Stimulated activated CD8-positive, alpha-beta memory T cell treated with anti-CD3 and anti-CD28 coated beads, Interleukin-12 subunit alpha, Interleukin-12 subunit beta, amount 100 ng/mL, for 1 hour (primary cell): ENCODE measurements around the gene NTM.
"Not testable (repeated sequence)": the region's sequence is repeated elsewhere in the genome, so short reads cannot be mapped to it uniquely, and the experiment has no call there.

ENCODE experiments used
- DNase-seq: peaks from one replicate; pipeline ENCODE4 v3.0.0-alpha.2; 2020; ENCODE audit warnings: low read depth

Gene NTM

DNA sequence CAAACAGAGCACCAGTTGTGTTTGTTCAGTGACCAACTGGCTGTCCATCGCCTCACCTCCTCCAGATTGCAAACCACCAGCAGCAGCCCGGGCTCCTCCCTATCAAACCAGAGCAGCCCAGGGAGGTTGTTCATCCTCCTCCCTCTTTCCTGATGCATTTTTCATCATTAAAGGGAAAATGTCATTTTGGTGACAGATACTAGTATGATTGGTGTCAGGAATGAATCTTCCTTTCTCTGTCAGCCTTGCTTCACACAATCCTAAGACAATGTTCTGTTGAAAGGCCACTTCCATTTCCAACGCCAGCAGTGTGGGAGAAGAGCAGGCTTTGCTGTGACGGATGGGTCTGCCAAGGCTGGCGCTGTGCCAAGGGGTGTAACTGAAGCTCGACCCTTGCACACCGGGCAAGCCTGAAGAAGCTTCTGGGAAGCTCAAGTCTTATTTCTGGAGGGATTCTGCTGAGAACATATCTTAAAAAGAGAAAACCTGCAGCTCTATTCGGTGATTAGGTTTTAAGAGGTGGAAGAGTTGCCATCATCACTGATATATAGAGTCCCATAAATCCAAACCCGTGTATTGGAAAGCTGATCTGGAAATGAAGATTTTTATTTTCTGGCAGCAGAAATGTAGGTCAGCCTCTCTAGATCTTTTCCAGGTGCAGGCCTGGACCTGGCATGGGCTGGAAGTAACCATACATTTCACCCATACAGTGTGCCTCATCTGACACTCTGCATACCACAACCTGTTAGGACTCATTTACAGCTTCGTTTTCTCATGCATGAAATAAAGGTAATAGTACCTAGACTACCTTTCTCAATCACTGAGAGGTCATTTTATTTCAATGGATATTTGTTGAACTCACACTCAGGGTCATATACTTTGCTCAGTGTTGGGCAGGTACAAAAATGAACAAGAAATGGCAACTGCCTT is 524.5 kb downstream of the NTM start:
- no peak for DNase-seq

DNA sequence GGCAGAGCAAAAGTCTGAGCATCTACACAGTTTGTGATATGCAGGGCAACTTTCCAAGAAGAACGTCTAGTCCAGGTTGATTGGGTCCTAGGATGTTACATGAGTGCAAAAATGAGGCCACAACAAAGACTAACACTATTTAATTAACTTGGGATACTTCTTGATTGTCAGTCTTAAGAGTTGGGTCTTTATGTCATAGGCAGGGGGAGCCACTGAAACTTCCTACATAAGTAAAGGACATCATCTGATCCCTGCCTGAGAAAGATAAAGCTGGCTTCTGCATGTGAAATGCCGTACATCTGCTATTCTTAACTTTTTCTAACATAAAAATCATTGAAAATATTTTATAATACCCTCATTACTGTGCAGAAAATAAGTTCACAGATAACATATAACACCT is 525.5 kb downstream of the NTM start:
- DNase-seq, result no peak

DNA sequence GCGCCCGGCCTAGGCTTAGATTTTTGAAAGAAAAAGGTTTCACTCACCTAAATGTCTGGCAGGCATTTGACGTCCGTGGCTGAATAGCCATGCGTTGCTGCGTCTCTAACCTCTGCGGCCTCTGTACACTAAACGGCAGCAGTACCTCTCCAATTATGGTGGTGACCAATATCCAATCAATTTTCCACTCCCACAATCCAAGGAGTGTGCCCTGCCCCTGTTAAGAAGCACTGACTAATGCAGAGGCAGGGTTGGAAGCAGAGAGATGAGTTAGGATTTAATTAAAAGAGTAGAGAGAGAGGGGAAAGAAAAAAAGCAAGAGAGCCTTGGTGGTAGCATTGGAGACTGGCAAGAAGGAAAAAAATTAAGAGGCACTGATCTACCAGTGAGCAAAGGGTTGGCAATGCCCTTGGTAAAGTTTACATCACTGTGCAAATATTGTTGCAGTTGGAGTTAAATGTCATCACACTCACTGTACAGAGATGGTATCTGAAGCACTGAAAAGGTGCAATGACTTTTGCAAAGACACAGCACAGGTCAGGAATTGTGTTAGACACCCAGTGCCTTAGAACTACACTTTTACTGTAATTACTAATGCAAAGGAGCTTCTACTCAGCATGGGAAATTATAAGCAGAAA is 526.7 kb downstream of the NTM start:
- DNase-seq, result no peak

- DNase-seq, result no peak
Measured at GRCh38 chr11:131897956-131898355, 527.5 kb downstream of the NTM start.

- no peak for DNase-seq
Measured at GRCh38 chr11:131898949-131899348, 528.5 kb downstream of the NTM start.

DNA sequence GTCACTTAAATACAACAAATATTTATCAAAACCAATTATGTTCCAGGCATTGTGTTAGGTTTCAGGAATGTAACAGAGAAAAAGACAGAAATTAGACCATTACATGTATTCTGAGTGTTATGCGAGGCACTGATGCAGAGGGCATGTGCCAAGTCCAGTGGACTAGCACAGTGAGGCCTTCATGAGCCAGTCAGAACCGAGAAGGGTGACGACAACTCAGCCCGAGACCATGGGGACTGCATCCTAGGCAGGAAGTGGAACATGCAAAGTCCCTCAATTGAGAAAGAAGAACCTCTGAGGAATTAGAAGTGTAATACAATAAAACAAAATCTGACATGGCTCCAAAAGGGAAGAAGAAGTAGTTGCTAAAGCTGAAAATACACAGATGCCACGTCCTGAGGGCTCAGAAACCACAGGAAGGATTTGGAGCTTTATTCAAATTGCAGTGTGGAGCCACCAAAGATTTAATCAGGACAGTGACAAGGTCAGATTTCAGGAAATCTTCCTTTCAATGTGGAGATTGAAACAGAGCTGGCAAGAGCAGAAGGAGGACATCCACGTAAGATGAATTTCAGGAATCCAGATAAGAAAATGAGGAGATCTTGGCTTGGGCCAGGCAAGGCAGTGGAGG is 529.6 kb downstream of the NTM start:
- DNase-seq, result no peak

GRCh38 chr11:131902421-131902820 is 532.0 kb downstream of the NTM start:
- no peak for DNase-seq

GRCh38 chr11:131903074-131903473 is 532.7 kb downstream of the NTM start:
- DNase-seq, result no peak

- no peak for DNase-seq
Measured at GRCh38 chr11:131904756-131905155, 534.3 kb downstream of the NTM start.

GRCh38 chr11:131906963-131907362 is 536.5 kb downstream of the NTM start:
- no peak for DNase-seq

DNA sequence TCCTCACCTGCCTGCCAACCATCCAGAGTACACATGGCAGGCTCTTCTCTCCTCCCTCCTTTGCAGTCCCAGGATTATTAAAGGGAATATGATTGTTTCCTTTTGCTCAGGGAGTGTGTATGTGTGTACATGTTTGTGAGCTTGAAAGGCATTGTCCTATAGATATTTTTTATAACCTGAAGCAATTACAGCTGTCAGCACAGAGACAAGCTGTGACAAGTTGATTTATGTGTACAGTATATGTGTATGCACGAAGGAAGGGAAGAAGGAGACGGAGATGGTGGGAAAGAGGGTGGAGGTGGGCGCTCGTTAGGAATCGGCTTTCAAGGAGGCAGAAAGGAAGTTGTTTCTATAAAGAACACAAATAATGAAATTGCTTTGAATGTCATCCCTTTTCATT is 537.0 kb downstream of the NTM start:
- no peak for DNase-seq

DNA sequence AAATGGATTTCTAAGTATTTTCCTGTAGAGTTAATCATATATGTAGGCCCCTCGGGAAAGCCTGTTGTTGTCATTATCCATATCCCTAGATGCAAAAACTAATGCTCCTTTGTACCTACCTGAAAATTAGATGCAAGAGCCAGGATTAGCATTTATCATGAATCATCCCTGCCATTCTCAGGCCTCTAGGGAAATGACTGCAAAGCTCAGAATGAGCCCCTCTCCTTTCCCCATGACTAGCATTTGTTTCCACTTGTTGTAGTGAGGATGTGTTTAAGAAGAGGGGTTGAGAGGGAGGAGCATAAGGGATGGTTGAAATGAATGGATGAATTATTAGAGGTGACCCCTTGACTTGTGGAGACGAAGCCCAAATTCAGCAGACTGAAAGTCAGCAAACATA is 537.9 kb downstream of the NTM start:
- DNase-seq, result no peak

DNA sequence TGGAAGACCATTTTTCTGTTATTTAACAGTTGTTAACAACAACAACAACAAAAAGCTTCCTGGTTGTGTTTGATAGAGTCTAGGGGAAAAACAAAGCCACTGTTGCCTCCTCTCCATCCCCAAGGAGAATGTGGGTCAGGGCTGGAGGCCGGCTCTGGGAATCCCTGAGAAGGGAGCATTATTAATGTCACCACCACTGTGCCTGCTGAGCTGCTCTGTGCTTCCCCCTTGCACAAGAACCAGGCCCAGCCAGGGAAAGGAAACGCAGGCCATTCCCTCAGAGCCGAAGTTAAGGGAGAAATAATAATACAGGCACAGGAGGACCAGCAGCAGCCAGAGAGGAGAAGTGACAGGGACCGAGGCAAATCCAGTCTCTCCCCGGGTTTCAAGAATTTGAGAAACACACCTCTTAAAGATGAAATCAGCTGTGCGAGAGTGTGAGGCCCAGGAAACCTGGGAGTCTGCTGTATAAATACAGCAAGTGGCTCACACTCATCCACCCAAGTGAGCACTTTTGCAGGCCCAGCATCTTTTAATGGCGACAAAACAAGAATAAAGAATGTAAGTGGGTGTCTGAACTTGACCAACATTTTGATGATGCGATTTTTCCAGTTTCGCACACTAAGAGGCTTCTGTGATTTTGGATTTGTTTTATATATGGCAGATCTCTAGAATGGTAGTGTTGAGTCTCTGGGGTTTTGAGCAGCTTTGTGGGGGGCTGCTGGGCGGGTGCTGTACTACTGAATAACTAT is 539.2 kb downstream of the NTM start:
- DNase-seq, result no peak

DNA sequence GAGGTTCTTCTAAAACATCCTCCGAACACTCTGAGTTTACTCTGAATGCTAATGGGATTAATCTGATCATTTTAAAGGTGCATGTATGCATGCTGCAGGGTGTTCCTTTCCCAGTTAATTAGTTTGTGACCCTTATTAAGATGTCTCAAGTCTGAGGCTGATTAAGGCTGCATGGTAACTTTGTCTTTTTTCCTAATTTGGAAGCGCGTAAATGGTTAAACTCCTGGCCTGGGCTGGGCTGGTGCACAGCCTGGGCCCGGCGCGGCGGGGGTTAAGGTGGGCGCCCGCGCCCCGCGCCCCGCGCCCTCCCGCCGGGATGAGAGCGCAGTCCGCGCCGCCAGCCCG is 539.7 kb downstream of the NTM start:
- no peak for DNase-seq

- no peak for DNase-seq
Measured at GRCh38 chr11:131910523-131911387, 540.3 kb downstream of the NTM start.

DNA sequence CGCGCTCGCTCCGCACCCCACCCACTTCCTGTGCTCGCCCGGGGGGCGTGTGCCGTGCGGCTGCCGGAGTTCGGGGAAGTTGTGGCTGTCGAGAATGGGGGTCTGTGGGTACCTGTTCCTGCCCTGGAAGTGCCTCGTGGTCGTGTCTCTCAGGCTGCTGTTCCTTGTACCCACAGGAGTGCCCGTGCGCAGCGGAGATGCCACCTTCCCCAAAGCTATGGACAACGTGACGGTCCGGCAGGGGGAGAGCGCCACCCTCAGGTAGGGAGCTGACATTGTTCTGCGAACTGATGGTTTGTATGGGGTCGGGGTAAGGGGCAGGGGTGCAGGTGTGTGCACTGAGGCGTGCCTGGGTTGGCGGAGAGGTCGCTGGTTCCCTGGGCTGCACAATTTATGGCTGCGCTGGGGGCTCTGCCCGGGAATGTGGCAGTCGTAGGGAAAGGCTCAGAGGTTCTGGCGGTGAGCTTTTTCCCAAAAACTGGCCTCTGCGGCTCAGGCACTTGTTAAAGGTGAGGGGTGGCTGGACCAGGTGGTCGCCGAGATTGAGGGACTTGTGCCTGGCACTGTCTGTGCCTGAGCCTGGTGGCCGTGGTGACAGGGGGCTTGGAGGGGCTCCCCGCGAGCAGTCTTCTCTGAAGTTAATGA is 541.1 kb downstream of the NTM start:
- not testable (repeated sequence) for DNase-seq

- DNase-seq, result no peak
Measured at GRCh38 chr11:131912134-131912533, 541.7 kb downstream of the NTM start.

- DNase-seq, result no peak
Measured at GRCh38 chr11:131913267-131913666, 542.9 kb downstream of the NTM start.

DNA sequence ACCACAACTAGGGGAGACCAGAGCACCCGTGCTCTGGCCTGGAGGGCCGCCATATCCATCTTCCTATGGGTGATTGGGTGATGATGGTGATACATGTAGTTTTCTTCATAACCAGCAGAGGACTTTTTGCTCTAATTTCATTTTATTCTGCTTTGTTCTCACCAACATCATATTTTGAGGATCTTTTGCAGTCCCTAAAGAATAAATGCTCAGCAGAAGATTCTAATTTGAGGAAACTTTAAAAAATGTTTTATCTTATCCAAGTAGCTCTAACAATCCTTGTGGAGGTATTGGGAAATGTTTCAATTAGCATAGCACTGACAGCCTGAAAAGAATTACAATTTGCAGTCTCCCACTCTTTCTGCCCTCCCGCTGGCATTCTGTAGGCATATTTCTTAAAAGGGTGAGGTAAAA is 544.0 kb downstream of the NTM start:
- DNase-seq, result no peak

- no peak for DNase-seq
Measured at GRCh38 chr11:131916638-131917037, 546.2 kb downstream of the NTM start.
